Right forelimb (tissue), 1 donor: ENCODE results near the gene PLA1A.
"Not testable (repeated sequence)": the region's sequence is repeated elsewhere in the genome, so short reads cannot be mapped to it uniquely, and the experiment has no call there.

Experiments
- DNase-seq: peaks from one replicate; pipeline ENCODE4 v3.0.0-alpha.2; 2018

The PLA1A gene

GRCh38 chr3:119597548-119598288 is at the start of gene PLA1A:
PLA1A (plus strand) TSS chr3:119597885; CDS start chr3:119597914, 29 bp downstream.
- no peak for DNase-seq

DNA sequence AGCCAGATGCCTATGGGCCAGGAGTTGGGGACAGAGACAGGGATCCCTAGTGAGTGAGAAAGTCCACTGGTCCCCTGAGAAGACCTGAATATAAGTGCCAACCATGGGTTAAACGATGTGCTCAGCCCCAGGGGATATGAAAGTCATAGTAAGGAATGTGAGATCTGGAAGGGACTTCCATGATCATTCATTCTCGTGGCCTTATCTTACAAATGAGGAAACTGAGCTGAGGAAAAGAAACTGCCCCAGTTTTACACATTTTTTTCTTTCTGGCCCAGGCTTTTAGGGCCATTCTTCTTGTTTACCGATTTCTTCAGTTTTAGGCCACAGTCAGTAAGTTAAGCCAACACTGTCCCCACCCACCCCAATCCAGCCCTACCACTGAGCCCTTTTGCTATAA is 49.3 kb upstream of the PLA1A start:
- DNase-seq = no peak

- no peak for DNase-seq
Observed at GRCh38 chr3:119550192-119550910, 47.3 kb upstream of the PLA1A start.

DNA sequence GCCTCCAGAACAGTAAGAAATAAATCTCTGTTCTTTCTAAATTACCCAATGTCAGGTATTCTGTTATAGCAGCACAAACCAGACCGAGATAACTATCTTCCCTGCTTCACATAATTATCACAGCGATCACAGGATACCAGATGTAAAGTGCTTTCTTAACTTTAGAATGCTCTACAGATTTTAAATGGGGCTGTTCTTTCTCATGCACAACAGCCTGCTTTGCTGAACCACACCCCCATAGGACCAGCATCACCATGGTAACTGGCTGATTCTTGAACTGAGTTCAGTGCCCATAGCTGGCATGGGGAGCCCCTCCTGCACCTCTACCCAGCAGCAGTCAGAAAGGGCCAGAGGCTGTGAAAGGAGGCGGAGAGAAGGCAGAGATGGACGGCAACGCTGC is 46.1 kb upstream of the PLA1A start:
- no peak for DNase-seq

DNA sequence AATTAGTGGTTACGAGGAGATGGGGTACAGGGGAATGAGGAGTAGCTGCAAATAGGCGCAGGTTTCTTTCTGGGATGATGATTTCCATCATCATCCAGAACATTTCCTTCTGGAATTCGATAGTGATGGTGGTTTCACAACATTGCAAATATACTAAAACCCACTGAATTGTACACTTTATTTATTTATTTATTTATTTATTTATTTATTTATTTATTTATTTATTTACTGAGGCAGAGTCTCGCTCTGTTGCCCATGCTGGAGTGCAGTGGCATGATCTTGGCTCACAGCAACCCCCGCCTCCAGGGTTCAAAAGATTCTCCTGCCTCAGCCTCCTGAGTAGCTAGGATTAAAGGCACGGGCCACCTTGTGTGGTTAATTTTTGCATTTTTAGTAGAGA is 44.8 kb upstream of the PLA1A start:
- not testable (repeated sequence) for DNase-seq

- no peak for DNase-seq
Observed at GRCh38 chr3:119553823-119554415, 43.8 kb upstream of the PLA1A start.

GRCh38 chr3:119555309-119555735 is 42.4 kb upstream of the PLA1A start:
- no peak for DNase-seq

DNA sequence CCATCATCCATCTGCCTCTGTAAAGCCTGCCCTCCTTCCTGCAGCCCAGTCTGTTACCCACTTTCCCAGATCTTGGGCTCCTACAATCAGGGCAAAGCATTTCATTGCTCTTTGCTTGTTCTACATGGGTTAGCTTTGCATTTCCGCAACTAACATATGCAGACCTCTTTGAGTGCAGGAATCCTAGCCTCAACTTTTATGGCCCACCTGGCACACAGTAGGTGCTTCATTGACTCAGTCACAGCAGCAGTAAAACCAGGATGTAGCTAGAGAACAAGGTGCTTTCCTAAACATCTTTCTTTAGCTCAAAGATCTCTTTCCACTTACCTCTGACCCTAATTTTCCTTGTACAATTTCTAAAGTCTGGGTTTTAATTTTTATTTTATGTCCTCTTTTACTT is 41.8 kb upstream of the PLA1A start:
- no peak for DNase-seq

DNA sequence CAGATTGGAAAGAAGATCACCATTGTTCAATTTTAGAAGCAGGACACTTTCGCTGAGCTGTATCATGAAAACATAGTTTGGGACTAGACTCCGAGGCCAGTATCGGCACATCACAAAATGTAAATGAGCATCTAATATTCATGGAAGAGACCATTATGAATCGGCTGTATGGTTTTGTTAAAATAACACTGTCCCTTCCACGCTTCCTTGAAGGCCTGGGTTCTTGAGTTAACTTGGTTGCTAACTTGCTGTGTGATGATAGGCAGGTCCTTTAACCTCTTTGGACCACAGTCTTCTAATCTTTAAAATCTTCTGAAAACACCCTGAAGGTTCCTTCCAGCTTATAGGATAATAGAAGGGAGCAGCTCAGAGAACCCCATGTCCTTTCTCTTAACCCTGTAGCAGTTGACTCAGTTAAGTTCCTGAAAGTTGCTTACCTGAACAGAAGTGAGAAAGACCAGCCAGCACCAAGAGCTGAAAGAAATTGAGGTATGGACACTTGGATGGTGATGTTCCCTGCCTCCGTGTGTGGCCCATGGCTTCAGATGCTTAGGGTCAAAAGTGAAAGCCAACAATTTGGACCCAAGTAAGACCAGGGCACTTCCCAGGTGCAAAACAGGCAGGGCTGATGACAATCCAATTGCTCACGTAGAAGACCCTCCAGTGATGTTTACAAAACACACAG is 40.4 kb upstream of the PLA1A start:
- no peak for DNase-seq

DNA sequence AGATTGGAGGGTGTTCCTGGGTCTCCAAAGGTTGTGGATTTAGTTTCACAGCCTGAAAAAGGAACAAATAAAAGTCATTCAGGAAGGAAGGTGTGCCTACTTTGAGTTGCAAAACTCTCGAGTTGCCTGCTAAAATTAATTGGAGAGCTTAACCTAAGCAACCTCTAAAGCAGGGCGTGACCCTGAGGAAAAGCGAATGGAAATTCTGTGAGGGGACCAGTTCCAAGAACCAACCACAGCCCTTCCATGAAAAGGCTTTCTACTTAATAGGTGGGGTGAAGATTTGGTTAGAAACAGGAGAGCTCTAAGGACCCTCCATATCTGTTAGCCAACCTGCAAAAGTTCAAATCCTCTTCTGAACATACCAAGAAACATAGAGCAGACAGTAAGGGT is 39.8 kb upstream of the PLA1A start:
- no peak for DNase-seq

DNA sequence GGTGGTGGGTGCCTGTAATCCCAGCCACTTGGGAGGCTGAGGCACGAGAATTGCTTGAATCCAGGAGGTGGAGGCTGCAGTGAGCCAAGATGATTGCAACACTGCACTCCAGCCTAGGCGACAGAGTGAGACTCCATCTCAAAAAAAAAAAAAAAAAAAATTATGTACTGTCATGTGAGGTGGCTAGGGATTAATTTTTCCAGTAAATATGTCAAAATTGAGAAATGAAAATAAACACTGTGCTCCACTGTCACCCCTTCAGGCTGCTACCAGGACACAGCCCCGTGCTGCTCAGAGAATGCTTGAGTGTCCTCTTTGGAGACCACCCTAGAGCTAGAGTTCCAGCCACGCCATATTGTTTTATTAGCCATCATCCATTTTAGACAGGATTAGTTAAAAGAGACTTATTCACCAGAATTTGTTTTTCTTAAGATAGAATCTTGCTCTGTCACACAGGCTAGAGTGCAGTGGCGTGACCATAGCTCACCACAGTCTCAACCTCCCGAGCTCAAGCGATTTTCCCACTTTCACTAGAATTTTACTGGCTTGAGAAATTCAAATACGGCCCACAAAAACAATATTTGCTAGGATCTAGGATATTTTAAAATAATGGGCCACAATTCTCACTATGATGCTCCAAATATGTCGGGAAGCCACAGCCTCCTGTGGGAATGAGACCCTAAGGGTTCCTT is 38.9 kb upstream of the PLA1A start:
- DNase-seq = no peak

DNA sequence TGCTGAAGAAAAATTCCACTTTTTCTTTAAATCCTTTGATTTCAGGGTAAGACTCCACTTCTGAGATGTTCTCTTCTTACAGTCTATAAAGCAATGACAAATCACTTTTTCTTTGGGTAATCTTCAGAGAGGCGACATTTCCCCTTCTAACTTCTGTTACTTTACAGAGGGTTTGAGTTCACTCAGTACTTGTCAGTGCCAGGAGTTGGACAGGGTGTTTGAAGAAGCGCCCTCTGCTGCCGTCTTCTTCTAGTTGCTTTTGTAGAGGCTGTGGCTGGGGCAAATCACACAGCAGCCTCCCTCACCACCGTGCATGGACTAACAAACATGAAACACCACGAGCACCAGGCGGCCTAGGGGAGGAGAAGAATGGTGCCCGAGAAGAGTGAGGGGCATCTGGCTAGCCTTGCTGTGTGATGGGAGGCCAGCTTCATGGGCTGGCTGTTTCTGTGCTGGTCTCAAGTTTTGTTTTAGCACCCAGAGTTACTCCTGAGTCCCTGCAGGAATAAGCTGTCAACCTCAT is 38.2 kb upstream of the PLA1A start, which contains the start of gene CD80:
Gene CD80, minus strand, starts transcription at position 174 of the 523 bp plus-strand sequence. CDS start 1,886 bp downstream, outside the sequence.
- DNase-seq = no peak

DNA sequence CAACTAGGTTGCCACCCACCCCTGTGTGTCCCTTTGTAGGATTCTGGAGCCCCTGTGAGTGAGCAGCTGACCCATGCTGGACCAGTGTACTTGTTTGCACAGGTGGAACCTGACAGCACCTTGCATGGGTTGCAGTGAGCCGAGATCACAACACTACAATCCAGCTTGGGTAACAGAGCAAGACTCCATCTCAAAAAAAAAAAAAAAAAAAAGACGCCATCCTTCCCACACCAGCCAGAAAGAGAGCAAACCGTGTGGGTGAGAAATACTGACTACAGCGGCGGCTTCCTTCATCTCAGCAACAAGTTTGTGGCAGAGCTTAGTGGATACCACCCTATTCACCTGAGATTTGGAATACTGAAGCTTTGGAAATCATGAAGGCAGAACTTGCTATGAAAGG is 37.5 kb upstream of the PLA1A start:
- no peak for DNase-seq

GRCh38 chr3:119562307-119562961 is 35.3 kb upstream of the PLA1A start:
- no peak for DNase-seq

GRCh38 chr3:119563334-119563733 is 34.4 kb upstream of the PLA1A start:
- DNase-seq = not testable (repeated sequence)

- DNase-seq = no peak
Observed at GRCh38 chr3:119569156-119569555, 28.5 kb upstream of the PLA1A start.

GRCh38 chr3:119570229-119570628 is 27.5 kb upstream of the PLA1A start:
- no peak for DNase-seq

GRCh38 chr3:119571230-119571629 is 26.5 kb upstream of the PLA1A start:
- no peak for DNase-seq

DNA sequence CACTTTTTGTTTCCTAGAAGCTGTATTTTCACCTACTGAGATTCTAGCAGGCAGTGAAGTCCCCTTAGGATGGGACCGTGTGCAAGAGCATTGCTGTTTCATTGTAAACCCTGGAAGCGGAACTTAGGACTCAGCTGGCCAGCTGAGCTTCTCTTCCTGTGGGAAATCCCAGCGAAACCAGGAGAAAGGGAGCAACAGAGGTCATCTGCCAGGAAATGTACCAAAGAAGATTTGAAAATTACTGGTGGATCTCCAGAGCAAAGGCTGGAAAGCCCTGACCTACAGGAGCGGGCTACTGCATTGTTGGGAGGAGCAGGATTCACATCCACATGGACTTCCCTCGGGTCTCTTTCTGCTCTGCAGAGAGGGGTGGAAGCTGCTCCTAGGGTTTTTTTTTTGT is 26.0 kb upstream of the PLA1A start:
- DNase-seq = no peak

GRCh38 chr3:119575507-119575906 is 22.2 kb upstream of the PLA1A start:
- DNase-seq = no peak

GRCh38 chr3:119579366-119580066 is 18.2 kb upstream of the PLA1A start, which contains the start of gene ADPRH:
ADPRH (plus strand) TSS chr3:119579492; CDS start chr3:119582170, 2,678 bp downstream.
- DNase-seq = peak; percentile 91
